ENCODE results near the gene PRKAG2.

GRCh38 chr7:151809864-151810170 lies 67.1 kb downstream of the PRKAG2 start:
- TF ChIP-seq CTCF (IDR thresholded peaks at IDR 0.05 in 8 of 11, conservative IDR thresholded peaks at IDR 0.05 in 3 of 11) (no peak), POLR2AphosphoS5 (IDR thresholded peaks at IDR 0.05) (no peak)
